B cell (primary cell): Measurements from ENCODE around the gene NPAS2. TPM values are rescaled to one million over a fixed set of nuclear protein-coding genes. Genes with fewer than 3 reads are reported as not detected.

Source experiments
- ATAC-seq: fragments of 200-7000 bp; cut with Tn5 transposase; one replicate; pipeline ENCODE4 v1.10.0; 2021; ENCODE audit warnings: low read depth, mild to moderate bottlenecking, moderate number of reproducible peaks, moderate library complexity
- CTCF ChIA-PET: fragments of 350-600 bp; sonication (Branson Sonifier 250); formaldehyde crosslinking; loops from one replicate; lab custom pipeline; 2021; ENCODE audit warnings: antibody characterized with exemption, inconsistent platforms; lab: Charles Lee
- POLR2A ChIA-PET: fragments of 350-600 bp; sonication (Branson Sonifier 250); formaldehyde crosslinking; loops from one replicate; lab custom pipeline; 2021; ENCODE audit warnings: antibody characterized with exemption; lab: Charles Lee
- DNase-seq: peaks from one replicate; pipeline ENCODE4 v3.0.0; 2013
- H2AFZ ChIP-seq: 2 replicates; pipeline ENCODE4 v1.6.1; 2012; ENCODE audit warnings: mild to moderate bottlenecking, low read depth, low read length; ENCODE audit not compliant: insufficient read depth, poor library complexity, severe bottlenecking
- H3K27ac ChIP-seq, 2 donors: 1 replicate in 1 of 2; 2 replicates in 1 of 2; pipeline ENCODE4 v1.5.1; 2012 to 2013; ENCODE audit warnings: low read length in 2 of 2, mild to moderate bottlenecking in 2 of 2, moderate library complexity in 1 of 2
- H3K27me3 ChIP-seq, 4 experiments: fragments of 200-600 bp in 1 of 4; sonication (generic) in 1 of 4; replicated peaks in 1 of 4; 1 replicate in 2 of 4; 2 replicates in 2 of 4; pipeline versions ENCODE4 v1.6.1 to v1.7.0; 2013 to 2016; ENCODE audit warnings: low read length in 3 of 4, mild to moderate bottlenecking in 2 of 4, mixed read lengths in 1 of 4, moderate library complexity in 1 of 4; ENCODE audit not compliant: insufficient read depth in 4 of 4, control insufficient read depth in 3 of 4; ENCODE audit errors: control extremely low read depth in 1 of 4
- H3K36me3 ChIP-seq, 2 experiments: replicated peaks in 1 of 2; 1 replicate in 1 of 2; 2 replicates in 1 of 2; pipeline versions ENCODE4 v1.6.1 to v1.7.1; 2013; ENCODE audit warnings: low read length in 1 of 2; ENCODE audit not compliant: insufficient read depth in 2 of 2, control insufficient read depth in 1 of 2; ENCODE audit errors: control extremely low read depth in 1 of 2, extremely low read depth in 1 of 2
- H3K4me1 ChIP-seq, 2 donors: fragments of 200-600 bp in 1 of 2; sonication (generic) in 1 of 2; 1 replicate in 1 of 2; 2 replicates in 1 of 2; pipeline versions ENCODE4 v1.5.1 to v1.6.1; 2013 to 2017; ENCODE audit warnings: low read length in 2 of 2; ENCODE audit not compliant: control insufficient read depth in 2 of 2, insufficient read depth in 2 of 2
- H3K4me2 ChIP-seq: replicated peaks from 2 replicates; pipeline ENCODE3; 2012; ENCODE audit warnings: mild to moderate bottlenecking, low read depth, low read length; ENCODE audit not compliant: poor library complexity, severe bottlenecking
- H3K4me3 ChIP-seq, 5 experiments: fragments of 200-600 bp in 1 of 5; sonication (generic) in 1 of 5; 1 replicate in 3 of 5; 2 replicates in 2 of 5; pipeline versions ENCODE4 v1.5.1 to v1.7.0; 2011 to 2016; ENCODE audit warnings: low read length in 4 of 5, mild to moderate bottlenecking in 4 of 5, low read depth in 2 of 5, control low read depth in 1 of 5, moderate library complexity in 1 of 5; ENCODE audit not compliant: insufficient read depth in 1 of 5; ENCODE audit errors: control extremely low read depth in 1 of 5, extremely low read depth in 1 of 5
- H3K79me2 ChIP-seq: fragments of 200-600 bp; sonication (generic); one replicate; pipeline ENCODE4 v1.6.0; 2016; ENCODE audit warnings: low read length; ENCODE audit not compliant: control insufficient read depth, insufficient read depth
- H3K9ac ChIP-seq: fragments of 200-600 bp; sonication (generic); 2 replicates; pipeline ENCODE4 v1.6.1; 2017; ENCODE audit warnings: mild to moderate bottlenecking, low read length, moderate library complexity
- H3K9me3 ChIP-seq, 3 donors: one replicate each; pipeline versions ENCODE4 v1.6.1 to v1.7.1; 2013; ENCODE audit warnings: low read length in 2 of 3; ENCODE audit not compliant: control insufficient read depth in 2 of 3, insufficient read depth in 1 of 3; ENCODE audit errors: control extremely low read depth in 1 of 3
- H4K20me1 ChIP-seq: 2 replicates; pipeline ENCODE4 v1.6.0; 2012; ENCODE audit warnings: mild to moderate bottlenecking, low read length; ENCODE audit not compliant: insufficient read depth, control insufficient read depth, poor library complexity, severe bottlenecking
- H3K27ac Mint-ChIP-seq: one replicate; pipeline ENCODE4 v1.8.0; 2021; ENCODE audit warnings: mixed read lengths
- H3K27me3 Mint-ChIP-seq: one replicate; pipeline ENCODE4 v1.8.0; 2021; ENCODE audit warnings: mixed read lengths
- H3K4me1 Mint-ChIP-seq: one replicate; pipeline ENCODE4 v1.8.0; 2021; ENCODE audit warnings: mixed read lengths
- H3K4me3 Mint-ChIP-seq: one replicate; pipeline ENCODE4 v1.8.0; 2021; ENCODE audit warnings: mixed read lengths
- H3K9me3 Mint-ChIP-seq: one replicate; pipeline ENCODE4 v1.8.0; 2022; ENCODE audit warnings: mixed read lengths; ENCODE audit not compliant: insufficient read depth
- EZH2 ChIP-seq: IDR thresholded peaks from 2 replicates; pipeline ENCODE4 v1.6.1; 2012; ENCODE audit warnings: borderline replicate concordance, low read depth, mild to moderate bottlenecking, moderate library complexity, low read length; ENCODE audit not compliant: insufficient read depth, poor library complexity, severe bottlenecking
- WGBS: methylation state at CpG from one replicate; pipeline ENCODE4 v1.1.5; 2013; ENCODE audit warnings: missing lambda C conversion rate; ENCODE audit not compliant: insufficient coverage; 5-methylcytosine and 5-hydroxymethylcytosine counted together
- intact Hi-C: fragments of 100-400 bp; cut with micrococcal nuclease; formaldehyde crosslinking; loops from one replicate; pipeline ENCODE4 v1.10.0; 2022
- polyA plus RNA-seq: library from polyadenylated mRNA; depleted of rRNA; stranded (reverse); fragments of >200 nt; gene quantifications from 2 replicates; pipeline ENCODE4 v1.2.3, GENCODE V29; 2012
- total RNA-seq, 2 donors: library from RNA; stranded (reverse); fragments of 120-200 nt in 1 of 2; gene quantifications; 1 replicate in 1 of 2; 2 replicates in 1 of 2; pipeline versions ENCODE4 v1.2.3 to v1.2.4, GENCODE V29; 2013 to 2022
- TF ChIP-seq, protein P1 (sequence below): fragments of 200-600 bp; IDR thresholded peaks from one replicate; pipeline ENCODE4 v1.8.0; 2022; ENCODE audit warnings: antibody characterized with exemption, mild to moderate bottlenecking

The NPAS2 gene
- total and polyA plus RNA-seq, 2 donors (not counting 1 experiment from before 2014, with no cell fraction given), result not detected

GRCh38 chr2:100992262-100992661 is 172.3 kb downstream of the NPAS2 start:
- no peak overlapping the region for H3K27ac ChIP-seq

GRCh38 chr2:100993294-100993693 is 173.4 kb downstream of the NPAS2 start:
- H3K27me3 ChIP-seq, result no peaks in the 10 kb centered on the region
- ATAC-seq, result no peak
- no peak overlapping the region for H3K4me3 ChIP-seq
- no peak for DNase-seq
- H4K20me1 ChIP-seq, result no peaks in the 10 kb centered on the region
- peaks cover 3% of the 10 kb centered on the region for H3K27me3 Mint-ChIP-seq
- H3K27ac ChIP-seq, result no peak overlapping the region
- H2AFZ ChIP-seq, result no peak overlapping the region
- no peak overlapping the region for H3K27ac Mint-ChIP-seq
- ChIA-PET POLR2A (no interaction called here), CTCF (interaction anchor here (1.2 kb wide), 1 partner anchor 7 kb away, joined by 3 read pairs; no protein-coding TSS in a partner anchor)
- no peaks in the 10 kb centered on the region for H3K79me2 ChIP-seq
- H3K9ac ChIP-seq, result no peak overlapping the region
- H3K9me3 Mint-ChIP-seq, result no peaks in the 10 kb centered on the region
- 96% methylated on average over 9 of the region's 17 CpGs for WGBS
- peaks cover 0 to 11% of the 10 kb centered on the region in 2 donors for H3K4me1 ChIP-seq
- intact Hi-C loops, result no loop called here
- peaks cover 5% of the 10 kb centered on the region for H3K4me1 Mint-ChIP-seq
- TF ChIP-seq, protein P1, sequence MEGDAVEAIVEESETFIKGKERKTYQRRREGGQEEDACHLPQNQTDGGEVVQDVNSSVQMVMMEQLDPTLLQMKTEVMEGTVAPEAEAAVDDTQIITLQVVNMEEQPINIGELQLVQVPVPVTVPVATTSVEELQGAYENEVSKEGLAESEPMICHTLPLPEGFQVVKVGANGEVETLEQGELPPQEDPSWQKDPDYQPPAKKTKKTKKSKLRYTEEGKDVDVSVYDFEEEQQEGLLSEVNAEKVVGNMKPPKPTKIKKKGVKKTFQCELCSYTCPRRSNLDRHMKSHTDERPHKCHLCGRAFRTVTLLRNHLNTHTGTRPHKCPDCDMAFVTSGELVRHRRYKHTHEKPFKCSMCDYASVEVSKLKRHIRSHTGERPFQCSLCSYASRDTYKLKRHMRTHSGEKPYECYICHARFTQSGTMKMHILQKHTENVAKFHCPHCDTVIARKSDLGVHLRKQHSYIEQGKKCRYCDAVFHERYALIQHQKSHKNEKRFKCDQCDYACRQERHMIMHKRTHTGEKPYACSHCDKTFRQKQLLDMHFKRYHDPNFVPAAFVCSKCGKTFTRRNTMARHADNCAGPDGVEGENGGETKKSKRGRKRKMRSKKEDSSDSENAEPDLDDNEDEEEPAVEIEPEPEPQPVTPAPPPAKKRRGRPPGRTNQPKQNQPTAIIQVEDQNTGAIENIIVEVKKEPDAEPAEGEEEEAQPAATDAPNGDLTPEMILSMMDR, result no peak
- TF ChIP-seq EZH2, result no peak
- H3K36me3 ChIP-seq, result no peaks in the 10 kb centered on the region
- no peak overlapping the region for H3K4me2 ChIP-seq
- H3K4me3 Mint-ChIP-seq, result no peak overlapping the region
- peaks cover 0 to 8% (median 0%) of the 10 kb centered on the region in 3 donors for H3K9me3 ChIP-seq

More at GRCh38 chr2:100992262-100992661, 172.3 kb downstream of the NPAS2 start:
- Mint-ChIP-seq H3K27me3 (peaks cover 3% of the 10 kb centered on the region), H3K4me3 (no peak overlapping the region), H3K4me1 (peaks cover 5% of the 10 kb centered on the region), H3K9me3 (no peaks in the 10 kb centered on the region), H3K27ac (no peak overlapping the region)
- no peaks in the 10 kb centered on the region for H4K20me1 ChIP-seq
- H2AFZ ChIP-seq, result peak overlapping the region; percentile 24
- peaks cover 0 to 11% of the 10 kb centered on the region in 2 donors for H3K4me1 ChIP-seq
- H3K4me2 ChIP-seq, result peak overlapping the region; percentile 1
- peak; percentile 63 for DNase-seq
- CTCF ChIA-PET, result no interaction called here
- peaks cover 0 to 8% (median 0%) of the 10 kb centered on the region in 3 donors for H3K9me3 ChIP-seq
- no peak overlapping the region for H3K9ac ChIP-seq
- ATAC-seq, result no peak
- intact Hi-C loops, result no loop called here
- H3K27me3 ChIP-seq, result no peaks in the 10 kb centered on the region
- POLR2A ChIA-PET, result no interaction called here
- H3K79me2 ChIP-seq, result no peaks in the 10 kb centered on the region
- WGBS, result 58% methylated on average over 4 of the region's 6 CpGs
- no peak for TF ChIP-seq EZH2
- TF ChIP-seq, protein P1, result no peak
- H3K4me3 ChIP-seq, result no peak overlapping the region
- H3K36me3 ChIP-seq, result no peaks in the 10 kb centered on the region
